GM23248 (cell line): Measurements from ENCODE around the gene PRDM7.

Source experiments
- EZH2 ChIP-seq: fragments of 200-600 bp; sonication (generic); IDR thresholded peaks from 2 replicates; pipeline ENCODE4 v1.6.1; 2018; ENCODE audit warnings: antibody characterized with exemption, mild to moderate bottlenecking; ENCODE audit not compliant: insufficient read depth, poor library complexity, severe bottlenecking
- EZH2phosphoT487 ChIP-seq: fragments of 200-600 bp; sonication (generic); IDR thresholded peaks from 2 replicates; pipeline ENCODE4 v1.6.1; 2018; ENCODE audit warnings: antibody characterized with exemption, moderate library complexity, mild to moderate bottlenecking, low read depth; ENCODE audit not compliant: insufficient read depth

DNA sequence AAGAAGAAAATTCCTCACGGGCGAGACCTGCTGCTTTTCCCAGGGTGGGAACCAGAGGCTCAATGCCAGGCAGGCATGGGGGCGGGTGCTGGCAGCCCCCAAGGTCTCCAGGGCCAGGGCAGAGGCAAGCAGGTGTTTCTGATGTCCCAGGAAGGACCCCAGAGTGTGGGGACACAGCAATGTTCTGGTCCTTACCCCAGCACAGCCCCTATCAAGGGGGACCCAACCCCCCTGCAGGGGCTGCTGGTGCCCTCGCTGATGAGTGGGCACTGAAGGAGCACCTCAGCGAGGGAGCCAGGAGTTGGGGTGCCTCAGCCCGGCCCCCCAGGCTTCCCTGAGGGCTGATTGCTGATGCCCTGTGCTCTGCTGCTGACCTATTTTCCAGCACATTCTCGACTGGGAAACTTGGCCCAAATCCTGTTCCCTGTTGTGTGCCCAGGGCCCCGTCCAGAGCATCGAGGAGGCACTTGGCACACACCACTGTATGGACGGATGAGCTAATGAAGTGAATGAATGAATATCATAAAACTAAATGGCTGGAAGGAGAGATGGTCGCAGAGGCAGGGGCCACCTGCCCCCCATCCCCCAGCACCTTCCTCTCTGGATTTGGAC, 60.7 kb downstream of the PRDM7 start:
- no peak for TF ChIP-seq EZH2
- no peak for TF ChIP-seq EZH2phosphoT487
